ENCODE results near the gene NCF4. TPM values are rescaled to one million over a fixed set of nuclear protein-coding genes. Genes with fewer than 3 reads are reported as not detected.

The NCF4 gene
- total RNA-seq, 1 donor from 2014 or later = not detected

- no peak for DNase-seq (ENCODE audit: low read depth in 2 of 2)
These were observed 33.5 kb downstream of the NCF4 start for GRCh38 chr22:36894266-36894665.

- DNase-seq (ENCODE audit: low read depth in 2 of 2) = no peak
These were observed 36.8 kb downstream of the NCF4 start for GRCh38 chr22:36897611-36898010.

GRCh38 chr22:36898690-36899089, 37.9 kb downstream of the NCF4 start:
- no peak for DNase-seq (ENCODE audit: low read depth in 2 of 2)

GRCh38 chr22:36899498-36899897, 38.7 kb downstream of the NCF4 start:
- DNase-seq (ENCODE audit: low read depth in 2 of 2) = no peak

GRCh38 chr22:36900225-36900624, 39.4 kb downstream of the NCF4 start:
- DNase-seq (ENCODE audit: low read depth in 2 of 2) = no peak

- no peak for DNase-seq (ENCODE audit: low read depth in 2 of 2)
These were observed 40.1 kb downstream of the NCF4 start for GRCh38 chr22:36900880-36901279.

- DNase-seq (ENCODE audit: low read depth in 2 of 2) = no peak
These were observed 40.8 kb downstream of the NCF4 start for GRCh38 chr22:36901411-36902142.

GRCh38 chr22:36902143-36902926, 41.5 kb downstream of the NCF4 start:
- DNase-seq (ENCODE audit: low read depth in 2 of 2) = no peak

- no peak for DNase-seq (ENCODE audit: low read depth in 2 of 2)
These were observed 43.6 kb downstream of the NCF4 start for GRCh38 chr22:36904260-36904880.

- no peak for DNase-seq (ENCODE audit: low read depth in 2 of 2)
These were observed 46.7 kb downstream of the NCF4 start for GRCh38 chr22:36907253-36908195.

- no peak for DNase-seq (ENCODE audit: low read depth in 2 of 2)
These were observed 49.7 kb downstream of the NCF4 start for GRCh38 chr22:36910461-36910860.

- no peak for DNase-seq (ENCODE audit: low read depth in 2 of 2)
These were observed 51.3 kb downstream of the NCF4 start for GRCh38 chr22:36911887-36912661.

GRCh38 chr22:36912694-36913426, 52.1 kb downstream of the NCF4 start:
- DNase-seq (ENCODE audit: low read depth in 2 of 2) = no peak

GRCh38 chr22:36913427-36914389, 52.9 kb downstream of the NCF4 start, which contains the start of gene CSF2RB:
Gene CSF2RB (plus strand): TSS chr22:36913628. CDS start chr22:36922208, 8,580 bp downstream.
- DNase-seq (ENCODE audit: low read depth in 2 of 2) = peak; percentile 36 to 37

GRCh38 chr22:36914390-36914752, 53.6 kb downstream of the NCF4 start:
- DNase-seq (ENCODE audit: low read depth in 2 of 2) = no peak

- no peak for DNase-seq (ENCODE audit: low read depth in 2 of 2)
These were observed 55.2 kb downstream of the NCF4 start for GRCh38 chr22:36916034-36916433.

GRCh38 chr22:36918586-36919284, 57.9 kb downstream of the NCF4 start:
- no peak for DNase-seq (ENCODE audit: low read depth in 2 of 2)

Data from lung microvascular endothelial cell (primary cell).